Thymus (tissue), 11 donors: Measurements from ENCODE around the gene CNDP2. TPM values are rescaled to one million over a fixed set of nuclear protein-coding genes. Genes with fewer than 3 reads are reported as not detected.

ENCODE experiments used
- DNase-seq, 9 donors: peaks; one replicate each; pipeline ENCODE4 v3.0.0-alpha.2; 2013; ENCODE audit warnings: low spot score in 9 of 9, low read depth in 6 of 9, missing footprints in 1 of 9
- H3K27ac ChIP-seq, 2 donors: one replicate each; pipeline ENCODE4 v1.5.1; 2013; ENCODE audit warnings: control low read depth in 1 of 2, low read depth in 1 of 2, low read length in 1 of 2, mild to moderate bottlenecking in 1 of 2, moderate library complexity in 1 of 2
- H3K27me3 ChIP-seq, 2 donors: one replicate each; pipeline ENCODE4 v1.5.1; 2013; ENCODE audit warnings: low read length in 1 of 2; ENCODE audit not compliant: control insufficient read depth in 2 of 2, insufficient read depth in 1 of 2
- H3K36me3 ChIP-seq, 2 donors: one replicate each; pipeline ENCODE4 v1.5.1; 2013; ENCODE audit warnings: low read length in 1 of 2, mild to moderate bottlenecking in 1 of 2, moderate library complexity in 1 of 2; ENCODE audit not compliant: control insufficient read depth in 2 of 2, insufficient read depth in 2 of 2
- H3K4me1 ChIP-seq, 2 donors: one replicate each; pipeline ENCODE4 v1.5.1; 2013; ENCODE audit warnings: low read length in 2 of 2; ENCODE audit not compliant: control insufficient read depth in 2 of 2, insufficient read depth in 2 of 2
- H3K4me3 ChIP-seq, 2 donors: one replicate each; pipeline ENCODE4 v1.5.1; 2013; ENCODE audit warnings: low read length in 2 of 2, control low read depth in 1 of 2, mild to moderate bottlenecking in 1 of 2
- H3K9me3 ChIP-seq, 2 donors: one replicate each; pipeline ENCODE4 v1.5.1; 2013; ENCODE audit warnings: low read length in 1 of 2, mild to moderate bottlenecking in 1 of 2; ENCODE audit not compliant: control insufficient read depth in 2 of 2, insufficient read depth in 1 of 2
- WGBS: extraction: QIAGEN DNeasy Blood & Tissue Kit; methylation state at CpG from one replicate; pipeline ENCODE4 v1.1.7; 2013; 5-methylcytosine and 5-hydroxymethylcytosine counted together
- polyA plus RNA-seq: library from polyadenylated mRNA; stranded (reverse); fragments of 200-250 nt; gene quantifications from one replicate; pipeline ENCODE4 v1.2.3, GENCODE V29; 2013
- total RNA-seq: library from RNA; stranded (reverse); fragments of 120-200 nt; gene quantifications from one replicate; pipeline ENCODE4 v1.2.4, GENCODE V29; 2013
- donor health status: healthy.

The CNDP2 gene
- total and polyA plus RNA-seq, 2 donors: 55.2 to 129 TPM

GRCh38 chr18:74501386-74501785 lies 5.2 kb downstream of the CNDP2 start:
- Histone ChIP-seq H3K4me1 (peaks cover 19 to 25% of the 10 kb centered on the region in 2 donors), H3K27ac (peak overlapping the region in 1 of 2 donors; percentile 70), H3K4me3 (no peak overlapping the region), H3K9me3 (no peaks in the 10 kb centered on the region), H3K36me3 (peaks cover 25 to 29% of the 10 kb centered on the region in 2 donors), H3K27me3 (no peaks in the 10 kb centered on the region)
- DNase-seq: no peak
- WGBS: 95% methylated on average over 4 of the region's 4 CpGs

GRCh38 chr18:74503137-74503536 lies 7.0 kb downstream of the CNDP2 start:
- Histone ChIP-seq H3K4me1 (peaks cover 12 to 16% of the 10 kb centered on the region in 2 donors), H3K9me3 (no peaks in the 10 kb centered on the region), H3K4me3 (no peak overlapping the region), H3K27ac (no peak overlapping the region), H3K27me3 (no peaks in the 10 kb centered on the region), H3K36me3 (peaks cover 42 to 43% of the 10 kb centered on the region in 2 donors)
- no peak for DNase-seq
- 85% methylated on average over 4 of the region's 4 CpGs for WGBS

- Histone ChIP-seq H3K27ac (no peak overlapping the region), H3K4me3 (no peak overlapping the region), H3K4me1 (peaks cover 0 to 2% of the 10 kb centered on the region in 2 donors), H3K27me3 (no peaks in the 10 kb centered on the region), H3K9me3 (no peaks in the 10 kb centered on the region), H3K36me3 (peaks cover 65 to 67% of the 10 kb centered on the region in 2 donors)
- no peak for DNase-seq
- 99% methylated on average over 16 of the region's 16 CpGs for WGBS
Observed at GRCh38 chr18:74505776-74506175, 9.6 kb downstream of the CNDP2 start.

GRCh38 chr18:74506448-74507084 lies 10.4 kb downstream of the CNDP2 start:
- H3K36me3 ChIP-seq: peaks cover 60 to 65% of the 10 kb centered on the region in 2 donors
- H3K4me1 ChIP-seq: peaks cover 0 to 2% of the 10 kb centered on the region in 2 donors
- H3K27me3 ChIP-seq: no peaks in the 10 kb centered on the region
- 63% methylated on average over 11 of the region's 11 CpGs for WGBS
- peak in 1 of 9 donors; percentile 20 for DNase-seq
- H3K27ac ChIP-seq: peak overlapping the region in 1 of 2 donors; percentile 37
- H3K9me3 ChIP-seq: no peaks in the 10 kb centered on the region
- H3K4me3 ChIP-seq: no peak overlapping the region

- Histone ChIP-seq H3K27me3 (no peaks in the 10 kb centered on the region), H3K9me3 (no peaks in the 10 kb centered on the region), H3K27ac (no peak overlapping the region), H3K4me1 (peaks cover 0 to 2% of the 10 kb centered on the region in 2 donors), H3K4me3 (no peak overlapping the region), H3K36me3 (peaks cover 60 to 71% of the 10 kb centered on the region in 2 donors)
- no peak for DNase-seq
- WGBS: 92% methylated on average over 23 of the region's 23 CpGs
Observed at GRCh38 chr18:74507097-74507881, 11.1 kb downstream of the CNDP2 start.

- H3K27me3 ChIP-seq: no peaks in the 10 kb centered on the region
- H3K4me1 ChIP-seq: peaks cover 0 to 2% of the 10 kb centered on the region in 2 donors
- H3K36me3 ChIP-seq: peaks cover 62 to 77% of the 10 kb centered on the region in 2 donors
- 98% methylated on average over 14 of the region's 14 CpGs for WGBS
- H3K4me3 ChIP-seq: no peak overlapping the region
- H3K27ac ChIP-seq: no peak overlapping the region
- H3K9me3 ChIP-seq: no peaks in the 10 kb centered on the region
- no peak for DNase-seq
Observed at GRCh38 chr18:74507927-74508326, 11.8 kb downstream of the CNDP2 start.

GRCh38 chr18:74508366-74508765 lies 12.2 kb downstream of the CNDP2 start:
- Histone ChIP-seq H3K27ac (no peak overlapping the region), H3K9me3 (no peaks in the 10 kb centered on the region), H3K4me3 (no peak overlapping the region), H3K4me1 (peaks cover 0 to 2% of the 10 kb centered on the region in 2 donors), H3K36me3 (peaks cover 58 to 78% of the 10 kb centered on the region in 2 donors), H3K27me3 (no peaks in the 10 kb centered on the region)
- 92% methylated on average over 9 of the region's 9 CpGs for WGBS
- no peak for DNase-seq

- peaks cover 0 to 2% of the 10 kb centered on the region in 2 donors for H3K4me1 ChIP-seq
- no peak overlapping the region for H3K4me3 ChIP-seq
- no peak for DNase-seq
- no peak overlapping the region for H3K27ac ChIP-seq
- H3K36me3 ChIP-seq: peaks cover 59 to 78% of the 10 kb centered on the region in 2 donors
- H3K9me3 ChIP-seq: no peaks in the 10 kb centered on the region
- 98% methylated on average over 11 of the region's 11 CpGs for WGBS
- no peaks in the 10 kb centered on the region for H3K27me3 ChIP-seq
Observed at GRCh38 chr18:74508821-74509225, 12.7 kb downstream of the CNDP2 start.
